HepG2 (cell line): Measurements from ENCODE around the gene PKP4. TPM values are rescaled to one million over a fixed set of nuclear protein-coding genes. Genes with fewer than 3 reads are reported as not detected.
A peak's percentile ranks its signal among the peaks of the same experiment; 100 is the strongest.

Source experiments
- ARHGAP35 ChIP-seq: sonication (generic); formaldehyde crosslinking; IDR thresholded peaks from 2 replicates; pipeline ENCODE4 v1.9.0; 2022; ENCODE audit warnings: mild to moderate bottlenecking, inconsistent platforms, moderate library complexity, missing genetic modification reagents, borderline replicate concordance
- MBNL3 ChIP-seq: fragments of 250-450 bp; sonication (Bioruptor Pico); conservative IDR thresholded peaks from 2 replicates; pipeline ENCODE4 v1.8.0; 2022; ENCODE audit warnings: mild to moderate bottlenecking, inconsistent platforms
- PAX8 ChIP-seq: sonication (generic); formaldehyde crosslinking; IDR thresholded peaks from 2 replicates; pipeline ENCODE4 v1.8.0; 2022; ENCODE audit warnings: mild to moderate bottlenecking, missing genetic modification reagents, borderline replicate concordance
- POGZ ChIP-seq: sonication (generic); formaldehyde crosslinking; IDR thresholded peaks from 2 replicates; pipeline ENCODE4 v1.4.0; 2020; ENCODE audit warnings: mild to moderate bottlenecking, missing genetic modification reagents
- RBAK ChIP-seq: sonication (generic); formaldehyde crosslinking; IDR thresholded peaks from 2 replicates; pipeline ENCODE4 v1.5.1; 2020; ENCODE audit warnings: mild to moderate bottlenecking, missing genetic modification reagents
- SOX13 ChIP-seq, 3 experiments: fragments of 450-650 bp in 1 of 3; sonication (generic) in 1 of 3; formaldehyde crosslinking in 1 of 3; IDR thresholded peaks in 2 of 3; conservative IDR thresholded peaks in 1 of 3; 2 replicates each; pipeline versions ENCODE4 v1.5.0 to v1.6.1; 2016 to 2020; ENCODE audit warnings: antibody characterized with exemption in 1 of 3, mild to moderate bottlenecking in 1 of 3, missing compliant biosample characterization in 1 of 3, missing genetic modification reagents in 1 of 3, moderate library complexity in 1 of 3
- WIZ ChIP-seq: sonication (generic); formaldehyde crosslinking; IDR thresholded peaks from 2 replicates; pipeline ENCODE4 v1.5.1; 2020; ENCODE audit warnings: mild to moderate bottlenecking, missing genetic modification reagents
- ZNF296 ChIP-seq: sonication (generic); formaldehyde crosslinking; conservative IDR thresholded peaks from 2 replicates; pipeline ENCODE4 v1.5.0; 2020; ENCODE audit warnings: mild to moderate bottlenecking, missing genetic modification reagents
- polyA plus RNA-seq, 8 experiments: library from polyadenylated mRNA; depleted of rRNA in 3 of 8; stranded (reverse) in 7 of 8; unstranded in 1 of 8; fragments of >200 nt; fragmentation: Illumina TruSeq in 4 of 8; extraction: Trizol in 4 of 8; gene quantifications; 2 replicates each; pipeline versions ENCODE4 v1.2.1 to v1.2.3, GENCODE V29; 2011 to 2016; ENCODE audit warnings: low read depth in 4 of 8, missing spikeins in 1 of 8, mixed read lengths in 1 of 8; ENCODE audit not compliant: insufficient read depth in 1 of 8
- total RNA-seq, 5 experiments: library from RNA; depleted of rRNA; stranded (reverse); fragments of >200 nt; fragmentation: Illumina TruSeq; extraction: Trizol; gene quantifications; 2 replicates each; pipeline ENCODE4 v1.2.3, GENCODE V29; 2016; ENCODE audit warnings: low read depth in 1 of 5
- TF ChIP-seq, protein P1 (sequence below): sonication (generic); formaldehyde crosslinking; IDR thresholded peaks from 2 replicates; pipeline ENCODE4 v1.4.0; 2020; ENCODE audit warnings: mild to moderate bottlenecking, low read depth, missing genetic modification reagents
- TF ChIP-seq, protein P2 (sequence below): sonication (generic); formaldehyde crosslinking; IDR thresholded peaks from 2 replicates; pipeline ENCODE4 v1.4.0; 2020; ENCODE audit warnings: missing genetic modification reagents, borderline replicate concordance
- TF ChIP-seq, protein P3 (sequence below): sonication (generic); formaldehyde crosslinking; IDR thresholded peaks from 2 replicates; pipeline ENCODE4 v1.5.1; 2020; ENCODE audit warnings: missing genetic modification reagents, mild to moderate bottlenecking, borderline replicate concordance

PKP4 gene
- total and polyA plus RNA-seq, 2 of the 13 experiments (the other 11 are each of a cell fraction or from before 2014, with no cell fraction given), result 80.9 to 90.5 TPM

DNA sequence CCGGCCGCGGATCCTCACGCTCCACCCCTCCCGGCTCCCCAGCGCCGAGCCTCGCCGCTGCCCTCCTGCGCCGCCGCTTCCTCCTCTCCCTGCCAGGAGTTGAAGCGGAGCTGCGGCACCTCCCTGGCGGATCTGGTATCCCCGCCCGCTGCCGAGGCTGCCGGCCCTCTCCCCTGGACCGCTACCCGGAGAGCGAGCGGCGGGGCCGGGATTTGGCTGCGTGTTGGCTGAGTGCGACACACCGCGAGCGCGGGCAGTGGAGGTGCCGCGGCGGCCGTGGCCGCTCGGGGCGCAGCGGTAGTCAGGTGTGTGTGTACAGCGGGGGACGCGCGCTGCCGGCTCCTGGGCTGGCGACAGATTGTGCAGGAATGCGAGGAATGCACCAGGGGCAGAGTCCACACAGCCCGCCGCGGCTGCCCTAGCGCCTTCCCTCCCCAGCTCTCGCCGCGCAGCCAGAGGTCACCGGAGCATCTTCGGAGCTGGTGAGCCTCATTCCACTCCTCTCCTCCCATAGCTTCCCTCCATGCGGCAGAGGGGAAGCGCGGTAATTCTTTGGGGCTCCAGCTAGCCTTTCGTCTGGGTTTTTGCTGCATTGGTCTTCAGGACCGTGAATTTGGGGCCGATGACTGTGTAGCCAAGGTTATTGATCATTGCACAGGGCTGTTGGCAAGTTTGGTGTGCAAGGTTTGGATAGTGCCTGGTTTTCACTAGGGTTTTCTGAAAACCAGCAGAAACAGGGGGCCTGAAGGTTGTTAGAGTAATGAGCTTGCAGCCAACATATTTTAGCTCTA, 1.3 kb downstream of the PKP4 start (continued):
- TF ChIP-seq PAX8 (CRISPR knock-in tag) (no peak; the same call in 1 of the 2 replicates), ZNF296 (CRISPR knock-in tag) (no peak), MBNL3 (CRISPR knock-in tag) (no peak), RBAK (CRISPR knock-in tag) (no peak), WIZ (CRISPR knock-in tag) (peak; percentile 73; the same call in 1 of the 2 replicates), POGZ (CRISPR knock-in tag) (peak; percentile 98), SOX13 (IDR thresholded peaks at IDR 0.05) (peak; percentile 67), SOX13 (CRISPR knock-in tag; conservative IDR thresholded peaks at IDR 0.05 in 1 of 2, IDR thresholded peaks at IDR 0.05 in 1 of 2) (peak in 1 of 2 experiments; percentile 90; a peak in 2 of 4 replicates), ARHGAP35 (CRISPR knock-in tag) (peak; percentile 98; the same call in 1 of the 2 replicates)
- TF ChIP-seq, protein P1, sequence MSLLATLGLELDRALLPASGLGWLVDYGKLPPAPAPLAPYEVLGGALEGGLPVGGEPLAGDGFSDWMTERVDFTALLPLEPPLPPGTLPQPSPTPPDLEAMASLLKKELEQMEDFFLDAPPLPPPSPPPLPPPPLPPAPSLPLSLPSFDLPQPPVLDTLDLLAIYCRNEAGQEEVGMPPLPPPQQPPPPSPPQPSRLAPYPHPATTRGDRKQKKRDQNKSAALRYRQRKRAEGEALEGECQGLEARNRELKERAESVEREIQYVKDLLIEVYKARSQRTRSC (CRISPR knock-in tag), result peak; percentile 83; the same call in 1 of the 2 replicates
- TF ChIP-seq, protein P2, sequence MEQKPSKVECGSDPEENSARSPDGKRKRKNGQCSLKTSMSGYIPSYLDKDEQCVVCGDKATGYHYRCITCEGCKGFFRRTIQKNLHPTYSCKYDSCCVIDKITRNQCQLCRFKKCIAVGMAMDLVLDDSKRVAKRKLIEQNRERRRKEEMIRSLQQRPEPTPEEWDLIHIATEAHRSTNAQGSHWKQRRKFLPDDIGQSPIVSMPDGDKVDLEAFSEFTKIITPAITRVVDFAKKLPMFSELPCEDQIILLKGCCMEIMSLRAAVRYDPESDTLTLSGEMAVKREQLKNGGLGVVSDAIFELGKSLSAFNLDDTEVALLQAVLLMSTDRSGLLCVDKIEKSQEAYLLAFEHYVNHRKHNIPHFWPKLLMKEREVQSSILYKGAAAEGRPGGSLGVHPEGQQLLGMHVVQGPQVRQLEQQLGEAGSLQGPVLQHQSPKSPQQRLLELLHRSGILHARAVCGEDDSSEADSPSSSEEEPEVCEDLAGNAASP (CRISPR knock-in tag), result peak; percentile 95
- TF ChIP-seq, protein P3, sequence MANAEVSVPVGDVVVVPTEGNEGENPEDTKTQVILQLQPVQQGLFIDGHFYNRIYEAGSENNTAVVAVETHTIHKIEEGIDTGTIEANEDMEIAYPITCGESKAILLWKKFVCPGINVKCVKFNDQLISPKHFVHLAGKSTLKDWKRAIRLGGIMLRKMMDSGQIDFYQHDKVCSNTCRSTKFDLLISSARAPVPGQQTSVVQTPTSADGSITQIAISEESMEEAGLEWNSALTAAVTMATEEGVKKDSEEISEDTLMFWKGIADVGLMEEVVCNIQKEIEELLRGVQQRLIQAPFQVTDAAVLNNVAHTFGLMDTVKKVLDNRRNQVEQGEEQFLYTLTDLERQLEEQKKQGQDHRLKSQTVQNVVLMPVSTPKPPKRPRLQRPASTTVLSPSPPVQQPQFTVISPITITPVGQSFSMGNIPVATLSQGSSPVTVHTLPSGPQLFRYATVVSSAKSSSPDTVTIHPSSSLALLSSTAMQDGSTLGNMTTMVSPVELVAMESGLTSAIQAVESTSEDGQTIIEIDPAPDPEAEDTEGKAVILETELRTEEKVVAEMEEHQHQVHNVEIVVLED (CRISPR knock-in tag), result no peak; the same call in 1 of the 2 replicates
- TF ChIP-seq, all 625 proteins: peak for 478
